ENCODE measurements around the gene PRKN.

PRKN gene

GRCh38 chr6:162290846-162291465, 436.6 kb downstream of the PRKN start:
- Histone ChIP-seq H4K20me1 (ENCODE audit: insufficient read depth) (no peaks in the 10 kb centered on the region), H2AFZ (ENCODE audit: low read depth) (no peak overlapping the region), H3K4me1 (ENCODE audit: low read depth, poor library complexity, severe bottlenecking) (no peaks in the 10 kb centered on the region), H3K9ac (no peak overlapping the region), H3K27me3 (ENCODE audit: insufficient read depth, low read depth) (no peaks in the 10 kb centered on the region), H3K27ac (no peak overlapping the region), H3K4me3 (IDR thresholded peaks at IDR 0.05; ENCODE audit: insufficient read depth, low read depth, low read length) (no peak overlapping the region), H3K4me2 (no peak overlapping the region), H3K79me2 (ENCODE audit: insufficient read depth, low read depth) (no peaks in the 10 kb centered on the region), H3K36me3 (ENCODE audit: insufficient read depth) (no peaks in the 10 kb centered on the region)
- TF ChIP-seq, protein P1, sequence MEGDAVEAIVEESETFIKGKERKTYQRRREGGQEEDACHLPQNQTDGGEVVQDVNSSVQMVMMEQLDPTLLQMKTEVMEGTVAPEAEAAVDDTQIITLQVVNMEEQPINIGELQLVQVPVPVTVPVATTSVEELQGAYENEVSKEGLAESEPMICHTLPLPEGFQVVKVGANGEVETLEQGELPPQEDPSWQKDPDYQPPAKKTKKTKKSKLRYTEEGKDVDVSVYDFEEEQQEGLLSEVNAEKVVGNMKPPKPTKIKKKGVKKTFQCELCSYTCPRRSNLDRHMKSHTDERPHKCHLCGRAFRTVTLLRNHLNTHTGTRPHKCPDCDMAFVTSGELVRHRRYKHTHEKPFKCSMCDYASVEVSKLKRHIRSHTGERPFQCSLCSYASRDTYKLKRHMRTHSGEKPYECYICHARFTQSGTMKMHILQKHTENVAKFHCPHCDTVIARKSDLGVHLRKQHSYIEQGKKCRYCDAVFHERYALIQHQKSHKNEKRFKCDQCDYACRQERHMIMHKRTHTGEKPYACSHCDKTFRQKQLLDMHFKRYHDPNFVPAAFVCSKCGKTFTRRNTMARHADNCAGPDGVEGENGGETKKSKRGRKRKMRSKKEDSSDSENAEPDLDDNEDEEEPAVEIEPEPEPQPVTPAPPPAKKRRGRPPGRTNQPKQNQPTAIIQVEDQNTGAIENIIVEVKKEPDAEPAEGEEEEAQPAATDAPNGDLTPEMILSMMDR (conservative IDR thresholded peaks at IDR 0.05; ENCODE audit: low read depth, low read length): no peak

DNA sequence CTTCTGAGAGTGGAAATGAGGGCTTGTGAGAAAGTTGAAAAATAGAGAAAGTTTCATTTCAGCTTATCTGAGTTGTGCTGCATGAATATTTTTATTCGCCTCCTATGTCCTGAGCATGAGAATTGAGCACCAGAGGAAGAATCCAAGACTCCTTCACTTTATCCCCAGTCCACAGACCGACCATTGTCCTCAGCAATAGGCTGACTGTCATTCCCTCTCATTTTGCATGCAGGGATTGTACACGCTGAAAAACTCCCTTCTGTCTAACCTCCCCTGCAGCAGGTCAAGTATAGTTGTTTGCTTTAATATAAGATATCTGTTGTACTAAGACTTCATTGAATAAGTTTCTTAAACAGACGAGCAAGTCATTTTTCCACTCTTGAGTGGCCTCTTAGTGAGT, 437.6 kb downstream of the PRKN start:
- Histone ChIP-seq H3K4me1 (ENCODE audit: low read depth, poor library complexity, severe bottlenecking) (no peaks in the 10 kb centered on the region), H3K36me3 (ENCODE audit: insufficient read depth) (no peaks in the 10 kb centered on the region), H3K79me2 (ENCODE audit: insufficient read depth, low read depth) (no peaks in the 10 kb centered on the region), H3K27me3 (ENCODE audit: insufficient read depth, low read depth) (no peaks in the 10 kb centered on the region), H3K9ac (no peak overlapping the region), H2AFZ (ENCODE audit: low read depth) (no peak overlapping the region), H4K20me1 (ENCODE audit: insufficient read depth) (no peaks in the 10 kb centered on the region), H3K27ac (no peak overlapping the region), H3K4me3 (IDR thresholded peaks at IDR 0.05; ENCODE audit: insufficient read depth, low read depth, low read length) (no peak overlapping the region), H3K4me2 (no peak overlapping the region)
- TF ChIP-seq, protein P1 (conservative IDR thresholded peaks at IDR 0.05; ENCODE audit: low read depth, low read length): no peak

GRCh38 chr6:162273986-162274385, 453.6 kb downstream of the PRKN start:
- no peak overlapping the region for H3K4me2 ChIP-seq
- no peaks in the 10 kb centered on the region for H3K27me3 ChIP-seq (ENCODE audit: insufficient read depth, low read depth)
- no peak overlapping the region for H3K27ac ChIP-seq
- TF ChIP-seq, protein P1 (conservative IDR thresholded peaks at IDR 0.05; ENCODE audit: low read depth, low read length): no peak
- no peaks in the 10 kb centered on the region for H4K20me1 ChIP-seq (ENCODE audit: insufficient read depth)
- H3K9ac ChIP-seq: no peak overlapping the region
- H3K4me3 ChIP-seq (IDR thresholded peaks at IDR 0.05; ENCODE audit: insufficient read depth, low read depth, low read length): no peak overlapping the region
- H3K4me1 ChIP-seq (ENCODE audit: low read depth, poor library complexity, severe bottlenecking): no peaks in the 10 kb centered on the region
- H2AFZ ChIP-seq (ENCODE audit: low read depth): no peak overlapping the region
- H3K79me2 ChIP-seq (ENCODE audit: insufficient read depth, low read depth): no peaks in the 10 kb centered on the region
- no peaks in the 10 kb centered on the region for H3K36me3 ChIP-seq (ENCODE audit: insufficient read depth)

DNA sequence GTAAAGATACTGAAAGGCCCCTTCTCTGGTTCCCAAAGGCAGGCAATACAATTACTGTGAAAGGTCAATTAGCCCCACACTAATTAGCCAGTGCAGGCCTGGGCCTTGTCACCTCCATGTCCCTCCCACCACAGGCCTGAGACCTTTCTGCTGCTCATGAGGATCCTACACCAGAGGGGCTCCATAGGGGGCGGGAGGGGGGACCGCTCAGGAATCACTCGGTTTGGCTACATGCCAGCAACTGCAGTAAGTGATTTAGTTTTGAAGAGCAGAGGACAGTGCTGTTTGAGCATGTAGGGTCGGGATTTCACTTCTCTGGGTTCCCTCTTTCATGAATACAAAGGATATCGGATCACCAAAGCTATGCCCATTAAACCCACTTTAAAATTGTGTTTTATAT, 455.6 kb downstream of the PRKN start:
- Histone ChIP-seq H3K27me3 (ENCODE audit: insufficient read depth, low read depth) (no peaks in the 10 kb centered on the region), H3K36me3 (ENCODE audit: insufficient read depth) (no peaks in the 10 kb centered on the region), H3K79me2 (ENCODE audit: insufficient read depth, low read depth) (no peaks in the 10 kb centered on the region), H3K27ac (no peak overlapping the region), H4K20me1 (ENCODE audit: insufficient read depth) (no peaks in the 10 kb centered on the region), H3K4me2 (no peak overlapping the region), H3K4me1 (ENCODE audit: low read depth, poor library complexity, severe bottlenecking) (no peaks in the 10 kb centered on the region), H3K4me3 (IDR thresholded peaks at IDR 0.05; ENCODE audit: insufficient read depth, low read depth, low read length) (no peak overlapping the region), H2AFZ (ENCODE audit: low read depth) (no peak overlapping the region), H3K9ac (no peak overlapping the region)
- TF ChIP-seq, protein P1 (conservative IDR thresholded peaks at IDR 0.05; ENCODE audit: low read depth, low read length): no peak
